Activated CD4-positive, alpha-beta T cell treated with anti-CD3 and anti-CD28 coated beads, Interleukin-2, amount 10 ng/mL, durations not matched to agents 24 days and 14 days (primary cell): ENCODE measurements around the gene IPO5. TPM values are rescaled to one million over a fixed set of nuclear protein-coding genes. Genes with fewer than 3 reads are reported as not detected.
"Not testable (repeated sequence)": the region's sequence is repeated elsewhere in the genome, so short reads cannot be mapped to it uniquely, and the experiment has no call there.

Experiments used
- DNase-seq: peaks from one replicate; pipeline ENCODE4 v3.0.0; 2022
- H3K27ac Mint-ChIP-seq: one replicate; pipeline ENCODE4 v1.8.0; 2022; ENCODE audit warnings: mild to moderate bottlenecking, mixed read lengths
- H3K27me3 Mint-ChIP-seq: one replicate; pipeline ENCODE4 v1.8.0; 2022; ENCODE audit warnings: mixed read lengths
- H3K36me3 Mint-ChIP-seq: one replicate; pipeline ENCODE4 v1.8.0; 2022; ENCODE audit warnings: low read depth, mild to moderate bottlenecking, mixed read lengths
- H3K4me1 Mint-ChIP-seq: one replicate; pipeline ENCODE4 v1.8.0; 2021; ENCODE audit warnings: mixed read lengths
- H3K4me3 Mint-ChIP-seq: one replicate; pipeline ENCODE4 v1.8.0; 2022; ENCODE audit warnings: mild to moderate bottlenecking, moderate library complexity, mixed read lengths
- H3K9me3 Mint-ChIP-seq: one replicate; pipeline ENCODE4 v1.8.0; 2021; ENCODE audit warnings: mixed read lengths
- intact Hi-C: fragments of 100-400 bp; cut with micrococcal nuclease; formaldehyde crosslinking; loops from one replicate; pipeline ENCODE4 v1.15.1; 2023
- total RNA-seq: library from RNA; stranded (reverse); gene quantifications from 2 replicates; pipeline ENCODE4 v1.2.3, GENCODE V29; 2022

The IPO5 gene
- total RNA-seq, 1 donor from 2014 or later = 243 TPM

- intact Hi-C loops, H3K27ac Mint-ChIP-seq, H3K9me3 Mint-ChIP-seq, H3K4me3 Mint-ChIP-seq, H3K4me1 Mint-ChIP-seq, DNase-seq, H3K27me3 Mint-ChIP-seq: not testable (repeated sequence)
- H3K36me3 Mint-ChIP-seq = peaks cover 68% of the 10 kb centered on the region
These were observed 51.5 kb downstream of the IPO5 start for GRCh38 chr13:98004997-98005396.

- no peak for DNase-seq
- H3K9me3 Mint-ChIP-seq = no peaks in the 10 kb centered on the region
- intact Hi-C loops = no loop called here
- peaks cover 6% of the 10 kb centered on the region for H3K4me1 Mint-ChIP-seq
- no peak overlapping the region for H3K27ac Mint-ChIP-seq
- no peaks in the 10 kb centered on the region for H3K27me3 Mint-ChIP-seq
- H3K4me3 Mint-ChIP-seq = no peak overlapping the region
- H3K36me3 Mint-ChIP-seq = peaks cover 68% of the 10 kb centered on the region
These were observed 53.5 kb downstream of the IPO5 start for GRCh38 chr13:98007001-98007400.

GRCh38 chr13:98013241-98013640, 59.8 kb downstream of the IPO5 start:
- no peak for DNase-seq
- intact Hi-C loops = no loop called here
- no peaks in the 10 kb centered on the region for H3K27me3 Mint-ChIP-seq
- H3K36me3 Mint-ChIP-seq = peaks cover 62% of the 10 kb centered on the region
- peaks cover 9% of the 10 kb centered on the region for H3K4me1 Mint-ChIP-seq
- no peaks in the 10 kb centered on the region for H3K9me3 Mint-ChIP-seq
- no peak overlapping the region for H3K4me3 Mint-ChIP-seq
- H3K27ac Mint-ChIP-seq = no peak overlapping the region

- Mint-ChIP-seq H3K9me3 (no peaks in the 10 kb centered on the region), H3K27ac (no peak overlapping the region), H3K4me3 (no peak overlapping the region), H3K4me1 (peaks cover 4% of the 10 kb centered on the region), H3K27me3 (no peaks in the 10 kb centered on the region), H3K36me3 (peaks cover 63% of the 10 kb centered on the region)
- intact Hi-C loops = no loop called here
- no peak for DNase-seq
These were observed 61.3 kb downstream of the IPO5 start for GRCh38 chr13:98014766-98015165.

- Mint-ChIP-seq H3K36me3 (peaks cover 63% of the 10 kb centered on the region), H3K4me3 (no peak overlapping the region), H3K27me3 (no peaks in the 10 kb centered on the region), H3K27ac (no peak overlapping the region), H3K9me3 (no peaks in the 10 kb centered on the region), H3K4me1 (peaks cover 4% of the 10 kb centered on the region)
- no peak for DNase-seq
- intact Hi-C loops = no loop called here
These were observed 64.8 kb downstream of the IPO5 start for GRCh38 chr13:98018293-98018692.

- H3K27me3 Mint-ChIP-seq = no peaks in the 10 kb centered on the region
- peaks cover 58% of the 10 kb centered on the region for H3K36me3 Mint-ChIP-seq
- no peak overlapping the region for H3K27ac Mint-ChIP-seq
- intact Hi-C loops = no loop called here
- no peaks in the 10 kb centered on the region for H3K9me3 Mint-ChIP-seq
- no peak overlapping the region for H3K4me3 Mint-ChIP-seq
- peaks cover 4% of the 10 kb centered on the region for H3K4me1 Mint-ChIP-seq
- no peak for DNase-seq
These were observed 65.7 kb downstream of the IPO5 start for GRCh38 chr13:98019186-98019585.

- no peak overlapping the region for H3K4me3 Mint-ChIP-seq
- intact Hi-C loops = no loop called here
- H3K27me3 Mint-ChIP-seq = no peaks in the 10 kb centered on the region
- H3K9me3 Mint-ChIP-seq = no peaks in the 10 kb centered on the region
- H3K4me1 Mint-ChIP-seq = no peaks in the 10 kb centered on the region
- no peak for DNase-seq
- H3K27ac Mint-ChIP-seq = no peak overlapping the region
- H3K36me3 Mint-ChIP-seq = peaks cover 54% of the 10 kb centered on the region
These were observed 66.8 kb downstream of the IPO5 start for GRCh38 chr13:98020271-98020670.

GRCh38 chr13:98022210-98022609, 68.7 kb downstream of the IPO5 start:
- no peak for DNase-seq
- no peak overlapping the region for H3K4me3 Mint-ChIP-seq
- intact Hi-C loops = no loop called here
- no peaks in the 10 kb centered on the region for H3K27me3 Mint-ChIP-seq
- H3K4me1 Mint-ChIP-seq = no peaks in the 10 kb centered on the region
- no peaks in the 10 kb centered on the region for H3K9me3 Mint-ChIP-seq
- H3K27ac Mint-ChIP-seq = no peak overlapping the region
- peaks cover 45% of the 10 kb centered on the region for H3K36me3 Mint-ChIP-seq

GRCh38 chr13:98025480-98026025, 72.1 kb downstream of the IPO5 start:
- Mint-ChIP-seq H3K27me3 (no peaks in the 10 kb centered on the region), H3K4me1 (no peaks in the 10 kb centered on the region), H3K27ac (no peak overlapping the region), H3K9me3 (no peaks in the 10 kb centered on the region), H3K36me3 (peaks cover 19% of the 10 kb centered on the region), H3K4me3 (no peak overlapping the region)
- no peak for DNase-seq
- intact Hi-C loops = no loop called here

GRCh38 chr13:98026457-98026857, 73.0 kb downstream of the IPO5 start:
- Mint-ChIP-seq H3K27ac (no peak overlapping the region), H3K27me3 (no peaks in the 10 kb centered on the region), H3K9me3 (no peaks in the 10 kb centered on the region), H3K4me3 (no peak overlapping the region), H3K36me3 (peaks cover 14% of the 10 kb centered on the region), H3K4me1 (no peaks in the 10 kb centered on the region)
- intact Hi-C loops = no loop called here
- DNase-seq = no peak

- Mint-ChIP-seq H3K9me3 (no peaks in the 10 kb centered on the region), H3K4me3 (no peak overlapping the region), H3K36me3 (no peaks in the 10 kb centered on the region), H3K4me1 (no peaks in the 10 kb centered on the region), H3K27me3 (no peaks in the 10 kb centered on the region), H3K27ac (no peak overlapping the region)
- DNase-seq = no peak
- intact Hi-C loops = no loop called here
These were observed 78.7 kb downstream of the IPO5 start for GRCh38 chr13:98032168-98032567.

- H3K36me3 Mint-ChIP-seq = no peaks in the 10 kb centered on the region
- no peak overlapping the region for H3K4me3 Mint-ChIP-seq
- no peaks in the 10 kb centered on the region for H3K9me3 Mint-ChIP-seq
- intact Hi-C loops = no loop called here
- DNase-seq = no peak
- no peak overlapping the region for H3K27ac Mint-ChIP-seq
- H3K27me3 Mint-ChIP-seq = no peaks in the 10 kb centered on the region
- no peaks in the 10 kb centered on the region for H3K4me1 Mint-ChIP-seq
These were observed 80.1 kb downstream of the IPO5 start for GRCh38 chr13:98033277-98034247.

GRCh38 chr13:98035373-98035772, 81.9 kb downstream of the IPO5 start:
- no peaks in the 10 kb centered on the region for H3K36me3 Mint-ChIP-seq
- no peak overlapping the region for H3K4me3 Mint-ChIP-seq
- intact Hi-C loops = no loop called here
- H3K4me1 Mint-ChIP-seq = no peaks in the 10 kb centered on the region
- no peaks in the 10 kb centered on the region for H3K9me3 Mint-ChIP-seq
- no peak overlapping the region for H3K27ac Mint-ChIP-seq
- no peak for DNase-seq
- H3K27me3 Mint-ChIP-seq = no peaks in the 10 kb centered on the region

- H3K27me3 Mint-ChIP-seq, H3K4me1 Mint-ChIP-seq, H3K36me3 Mint-ChIP-seq, H3K4me3 Mint-ChIP-seq, intact Hi-C loops, H3K9me3 Mint-ChIP-seq, H3K27ac Mint-ChIP-seq, DNase-seq: not testable (repeated sequence)
These were observed 83.3 kb downstream of the IPO5 start for GRCh38 chr13:98036564-98037302.
